DOHH2 (cell line): Measurements from ENCODE around the gene PTGFRN.

Experiments used
- CTCF ChIP-seq: fragments of 200-600 bp; sonication (generic); IDR thresholded peaks from one replicate; pipeline ENCODE4 v1.5.1; 2014; ENCODE audit warnings: antibody characterized with exemption, mild to moderate bottlenecking, low read depth, low read length; ENCODE audit not compliant: poor library complexity, severe bottlenecking
- EZH2phosphoT487 ChIP-seq: fragments of 200-600 bp; sonication (generic); IDR thresholded peaks from 2 replicates; pipeline ENCODE4 v1.6.1; 2017; ENCODE audit warnings: borderline replicate concordance, mild to moderate bottlenecking, antibody characterized with exemption, low read length, moderate library complexity, mixed read lengths

GRCh38 chr1:116993286-116993685, 83.6 kb downstream of the PTGFRN start:
- TF ChIP-seq CTCF (no peak), EZH2phosphoT487 (no peak)
